ENCODE data around the gene PRSS12. TPM values are rescaled to one million over a fixed set of nuclear protein-coding genes. Genes with fewer than 3 reads are reported as not detected.

The PRSS12 gene
- polyA plus RNA-seq, 3 donors, result not detected

DNA sequence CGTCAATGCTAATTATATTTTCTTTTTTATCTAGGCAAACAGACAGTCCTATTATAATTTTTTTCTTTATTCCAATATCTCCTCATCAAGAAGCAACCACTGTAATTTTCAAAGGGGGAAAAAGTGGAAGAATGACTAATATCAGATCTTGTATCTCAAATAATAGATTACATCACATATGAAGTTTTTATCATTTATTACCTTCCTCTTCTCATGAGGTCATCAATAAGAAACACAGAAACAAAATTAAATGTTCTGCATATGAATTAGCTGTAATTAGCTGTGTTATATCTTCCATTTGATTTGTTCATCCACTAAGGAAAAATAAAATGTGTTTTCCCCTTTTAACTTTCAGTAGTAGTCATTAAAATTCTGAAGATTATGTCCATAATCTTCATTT lies 14.3 kb downstream of the PRSS12 start:
- H3K9ac ChIP-seq (ENCODE audit: insufficient read depth, low read length, poor library complexity, severe bottlenecking), result no peak overlapping the region
- WGBS (ENCODE audit: insufficient coverage), result no CpG with 5 or more reads among the region's 1 CpG
- peaks cover 0 to 2% (median 0%) of the 10 kb centered on the region in 7 donors for H3K9me3 Mint-ChIP-seq
- no peak overlapping the region for H3K4me2 ChIP-seq (replicated peaks; ENCODE audit: extremely low read depth, low read length, poor library complexity, severe bottlenecking)
- H3K36me3 Mint-ChIP-seq, result no peaks in the 10 kb centered on the region
- H3K4me1 Mint-ChIP-seq, result no peaks in the 10 kb centered on the region
- no peak overlapping the region for H3K4me3 ChIP-seq (replicated peaks in 1 of 3; ENCODE audit: low read depth in 2 of 3, low read length in 3 of 3)
- TF ChIP-seq, protein P1, sequence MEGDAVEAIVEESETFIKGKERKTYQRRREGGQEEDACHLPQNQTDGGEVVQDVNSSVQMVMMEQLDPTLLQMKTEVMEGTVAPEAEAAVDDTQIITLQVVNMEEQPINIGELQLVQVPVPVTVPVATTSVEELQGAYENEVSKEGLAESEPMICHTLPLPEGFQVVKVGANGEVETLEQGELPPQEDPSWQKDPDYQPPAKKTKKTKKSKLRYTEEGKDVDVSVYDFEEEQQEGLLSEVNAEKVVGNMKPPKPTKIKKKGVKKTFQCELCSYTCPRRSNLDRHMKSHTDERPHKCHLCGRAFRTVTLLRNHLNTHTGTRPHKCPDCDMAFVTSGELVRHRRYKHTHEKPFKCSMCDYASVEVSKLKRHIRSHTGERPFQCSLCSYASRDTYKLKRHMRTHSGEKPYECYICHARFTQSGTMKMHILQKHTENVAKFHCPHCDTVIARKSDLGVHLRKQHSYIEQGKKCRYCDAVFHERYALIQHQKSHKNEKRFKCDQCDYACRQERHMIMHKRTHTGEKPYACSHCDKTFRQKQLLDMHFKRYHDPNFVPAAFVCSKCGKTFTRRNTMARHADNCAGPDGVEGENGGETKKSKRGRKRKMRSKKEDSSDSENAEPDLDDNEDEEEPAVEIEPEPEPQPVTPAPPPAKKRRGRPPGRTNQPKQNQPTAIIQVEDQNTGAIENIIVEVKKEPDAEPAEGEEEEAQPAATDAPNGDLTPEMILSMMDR (IDR thresholded peaks at IDR 0.05), result no peak
- H3K4me1 ChIP-seq (ENCODE audit: control insufficient read depth in 1 of 2, insufficient read depth in 2 of 2, low read length in 2 of 2), result no peaks in the 10 kb centered on the region
- no peaks in the 10 kb centered on the region for H3K79me2 ChIP-seq (ENCODE audit: insufficient read depth, low read length)
- H4K20me1 ChIP-seq (ENCODE audit: insufficient read depth, low read length), result no peaks in the 10 kb centered on the region
- H3K27ac ChIP-seq (ENCODE audit: low read depth in 1 of 2, low read length in 2 of 2), result no peak overlapping the region
- no peaks in the 10 kb centered on the region for H3K36me3 ChIP-seq (replicated peaks in 1 of 2; ENCODE audit: control insufficient read depth in 1 of 2, insufficient read depth in 2 of 2, low read length in 2 of 2)
- H2AFZ ChIP-seq (ENCODE audit: insufficient read depth, low read depth, low read length, poor library complexity, severe bottlenecking), result no peak overlapping the region
- intact Hi-C loops (cut with micrococcal nuclease), result no loop called here
- H3K27me3 ChIP-seq (ENCODE audit: control insufficient read depth in 2 of 2, insufficient read depth in 2 of 2, low read length in 2 of 2), result no peaks in the 10 kb centered on the region
- no peaks in the 10 kb centered on the region for H3K27me3 Mint-ChIP-seq (ENCODE audit: low read depth in 3 of 3)
- H3K9me3 ChIP-seq (replicated peaks in 1 of 2; ENCODE audit: control insufficient read depth in 1 of 2, insufficient read depth in 1 of 2, low read length in 2 of 2), result no peaks in the 10 kb centered on the region
- DNase-seq, result no peak
- H3K4me3 Mint-ChIP-seq, result no peak overlapping the region
- no peak overlapping the region for H3K27ac Mint-ChIP-seq

DNA sequence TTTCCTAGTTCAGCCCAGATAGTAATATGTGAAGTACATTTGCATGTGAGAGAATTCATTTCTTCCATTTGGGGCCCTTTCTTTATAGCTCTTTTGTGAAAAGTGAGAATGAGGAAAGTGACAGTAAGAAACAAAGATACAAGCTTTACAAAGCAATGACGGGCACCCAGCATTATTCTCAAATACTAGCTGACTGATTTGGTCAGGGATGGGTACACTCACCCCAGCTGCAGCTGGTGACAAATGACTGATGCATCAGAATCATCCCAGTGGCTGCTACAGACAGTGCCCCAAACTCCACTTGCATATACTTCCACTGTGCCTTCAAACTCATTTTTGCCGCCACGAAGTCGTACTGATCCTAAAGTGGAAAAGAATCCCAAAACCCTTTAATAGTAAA lies 14.8 kb downstream of the PRSS12 start:
- intact Hi-C loops (cut with micrococcal nuclease), result no loop called here
- Histone ChIP-seq H3K9ac (ENCODE audit: insufficient read depth, low read length, poor library complexity, severe bottlenecking) (no peak overlapping the region), H3K9me3 (replicated peaks in 1 of 2; ENCODE audit: control insufficient read depth in 1 of 2, insufficient read depth in 1 of 2, low read length in 2 of 2) (no peaks in the 10 kb centered on the region), H3K4me2 (replicated peaks; ENCODE audit: extremely low read depth, low read length, poor library complexity, severe bottlenecking) (no peak overlapping the region), H3K27ac (ENCODE audit: low read depth in 1 of 2, low read length in 2 of 2) (no peak overlapping the region), H3K4me1 (ENCODE audit: control insufficient read depth in 1 of 2, insufficient read depth in 2 of 2, low read length in 2 of 2) (no peaks in the 10 kb centered on the region), H2AFZ (ENCODE audit: insufficient read depth, low read depth, low read length, poor library complexity, severe bottlenecking) (no peak overlapping the region), H4K20me1 (ENCODE audit: insufficient read depth, low read length) (no peaks in the 10 kb centered on the region), H3K79me2 (ENCODE audit: insufficient read depth, low read length) (no peaks in the 10 kb centered on the region), H3K27me3 (ENCODE audit: control insufficient read depth in 2 of 2, insufficient read depth in 2 of 2, low read length in 2 of 2) (no peaks in the 10 kb centered on the region), H3K4me3 (replicated peaks in 1 of 3; ENCODE audit: low read depth in 2 of 3, low read length in 3 of 3) (no peak overlapping the region), H3K36me3 (replicated peaks in 1 of 2; ENCODE audit: control insufficient read depth in 1 of 2, insufficient read depth in 2 of 2, low read length in 2 of 2) (no peaks in the 10 kb centered on the region)
- no peak overlapping the region for H3K27ac Mint-ChIP-seq
- no peak for DNase-seq
- no peaks in the 10 kb centered on the region for H3K4me1 Mint-ChIP-seq
- no peaks in the 10 kb centered on the region for H3K27me3 Mint-ChIP-seq (ENCODE audit: low read depth in 3 of 3)
- no peak overlapping the region for H3K4me3 Mint-ChIP-seq
- 100% methylated on average over 1 of the region's 4 CpGs for WGBS (ENCODE audit: insufficient coverage)
- peaks cover 0 to 2% (median 0%) of the 10 kb centered on the region in 7 donors for H3K9me3 Mint-ChIP-seq
- TF ChIP-seq, protein P1 (IDR thresholded peaks at IDR 0.05), result no peak
- no peaks in the 10 kb centered on the region for H3K36me3 Mint-ChIP-seq
